GM10266 (cell line): ENCODE results near the gene SHROOM2.

Source experiments
- DNase-seq: peaks from one replicate; pipeline ENCODE4 v3.0.0; 2012; ENCODE audit errors: extremely low spot score
- CTCF ChIP-seq: IDR thresholded peaks from 2 replicates; pipeline ENCODE4 v1.5.1; 2012; ENCODE audit warnings: mild to moderate bottlenecking, low read depth; ENCODE audit not compliant: control insufficient read depth, insufficient read depth; ENCODE audit errors: missing control alignments

The SHROOM2 gene

GRCh38 chrX:9859711-9860555, 73.7 kb downstream of the SHROOM2 start:
- no peak for DNase-seq
- TF ChIP-seq CTCF, result no peak

- no peak for DNase-seq
- TF ChIP-seq CTCF, result no peak
Observed at GRCh38 chrX:9860826-9861225, 74.6 kb downstream of the SHROOM2 start.

- no peak for DNase-seq
- TF ChIP-seq CTCF, result no peak
Observed at GRCh38 chrX:9861711-9862110, 75.5 kb downstream of the SHROOM2 start.

- DNase-seq, result no peak
- no peak for TF ChIP-seq CTCF
Observed at GRCh38 chrX:9862525-9862924, 76.3 kb downstream of the SHROOM2 start.

GRCh38 chrX:9862953-9863352, 76.7 kb downstream of the SHROOM2 start:
- TF ChIP-seq CTCF, result no peak
- DNase-seq, result no peak

- DNase-seq, result no peak
- TF ChIP-seq CTCF, result no peak
Observed at GRCh38 chrX:9864011-9864410, 77.8 kb downstream of the SHROOM2 start.

GRCh38 chrX:9865804-9866472, 79.7 kb downstream of the SHROOM2 start:
- no peak for DNase-seq
- TF ChIP-seq CTCF, result no peak
